CMK (cell line): ENCODE results near the gene CCR4.
"Not testable (repeated sequence)": the region's sequence is repeated elsewhere in the genome, so short reads cannot be mapped to it uniquely, and the experiment has no call there.

Experiments
- DNase-seq: peaks from one replicate; pipeline ENCODE4 v3.0.0-alpha.2; 2010; ENCODE audit warnings: low read depth

CCR4 gene

DNA sequence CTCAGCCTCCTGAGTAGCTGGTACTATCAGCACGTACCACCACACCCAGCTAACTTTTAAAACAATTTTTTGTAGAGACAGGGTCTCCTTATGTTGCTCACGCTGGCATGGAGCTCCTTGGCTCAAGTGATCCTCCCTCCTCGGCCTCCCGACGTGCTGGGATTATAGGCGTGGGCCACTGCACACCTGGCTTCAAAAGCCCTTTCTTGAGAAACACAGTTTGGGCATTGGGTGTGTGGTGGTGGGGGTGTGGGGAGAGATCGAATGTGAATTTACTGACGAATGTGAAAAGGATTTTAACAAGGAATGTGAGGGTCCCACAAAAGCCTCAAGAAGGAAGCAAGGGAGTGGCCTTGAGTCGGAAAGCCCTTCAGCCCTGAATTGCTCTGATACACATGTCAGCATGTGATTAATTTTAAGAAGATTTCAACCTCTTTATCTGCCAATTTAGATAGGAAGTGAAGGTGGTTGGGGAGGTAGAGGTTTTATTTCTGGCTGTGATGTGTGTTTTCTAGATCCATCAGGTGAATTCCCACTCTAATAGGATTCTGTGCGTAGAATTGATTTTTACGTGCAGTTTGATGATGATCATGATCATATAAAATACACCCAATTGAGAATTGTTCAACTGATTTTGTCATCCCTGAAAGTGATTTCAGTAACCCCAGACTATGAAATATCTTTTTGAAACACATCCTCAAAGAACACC, 1.1 kb downstream of the CCR4 start:
- DNase-seq = no peak

DNA sequence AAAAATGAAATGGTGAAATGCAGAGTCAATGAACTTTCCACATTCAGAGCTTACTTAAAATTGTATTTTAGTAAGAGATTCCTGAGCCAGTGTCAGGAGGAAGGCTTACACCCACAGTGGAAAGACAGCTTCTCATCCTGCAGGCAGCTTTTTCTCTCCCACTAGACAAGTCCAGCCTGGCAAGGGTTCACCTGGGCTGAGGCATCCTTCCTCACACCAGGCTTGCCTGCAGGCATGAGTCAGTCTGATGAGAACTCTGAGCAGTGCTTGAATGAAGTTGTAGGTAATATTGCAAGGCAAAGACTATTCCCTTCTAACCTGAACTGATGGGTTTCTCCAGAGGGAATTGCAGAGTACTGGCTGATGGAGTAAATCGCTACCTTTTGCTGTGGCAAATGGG, 3.1 kb downstream of the CCR4 start:
- DNase-seq = no peak

DNA sequence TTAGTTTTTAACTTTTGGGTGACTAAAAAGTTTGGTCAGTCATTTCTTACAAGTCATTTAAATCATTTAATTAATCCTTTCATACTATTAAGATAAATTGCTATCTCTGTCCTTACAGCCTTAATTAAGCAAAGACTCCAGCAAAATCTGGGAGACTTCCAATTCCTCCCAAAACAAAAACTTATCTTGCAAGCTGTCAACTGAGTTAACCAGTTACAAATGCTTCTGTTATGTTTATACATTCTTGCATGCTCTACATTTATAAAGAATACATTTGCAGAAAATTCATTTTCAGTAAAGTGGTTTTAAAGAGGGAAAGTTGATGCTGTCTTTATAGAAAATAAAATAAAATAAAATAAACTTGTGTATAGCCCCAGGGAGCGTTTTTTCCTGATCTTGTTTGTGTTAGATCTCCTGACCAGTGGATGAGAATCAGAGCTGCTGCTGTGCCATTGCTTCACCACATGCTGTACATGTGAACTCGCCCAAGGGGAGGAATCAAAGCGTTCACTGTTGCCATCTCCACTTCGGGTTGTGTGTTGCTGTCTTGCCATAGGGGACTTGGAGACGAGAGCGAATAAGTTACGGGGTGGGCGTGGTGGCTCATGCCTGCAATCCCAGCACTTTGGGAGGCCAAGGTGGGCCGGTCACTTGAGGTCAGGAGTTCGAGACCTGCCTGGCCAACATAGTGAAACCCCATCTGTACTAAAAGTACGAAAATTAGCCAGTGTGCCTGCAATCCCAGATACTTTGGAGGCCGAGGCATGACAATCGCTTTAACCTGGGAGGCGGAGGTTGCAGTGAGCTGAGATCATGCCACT, 5.5 kb downstream of the CCR4 start:
- no peak for DNase-seq

DNA sequence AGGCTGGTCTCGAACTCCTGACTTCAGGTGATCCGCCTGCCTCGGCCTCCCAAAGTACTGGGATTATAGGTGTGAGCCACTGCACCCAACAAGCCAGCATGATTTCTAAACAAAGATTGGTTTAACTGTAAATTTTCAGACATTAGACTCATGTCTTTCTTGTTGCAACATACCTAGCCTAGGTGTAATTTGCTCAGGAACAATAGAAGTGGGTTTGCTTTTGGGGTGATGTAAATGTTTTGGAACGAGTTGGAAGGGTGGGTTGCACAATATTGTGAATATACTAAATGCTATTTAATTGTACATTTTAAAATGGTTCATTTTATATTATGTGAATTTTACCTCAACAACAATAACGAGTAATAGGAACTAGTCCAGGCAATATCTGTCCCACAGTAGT, 7.1 kb downstream of the CCR4 start:
- no peak for DNase-seq

DNA sequence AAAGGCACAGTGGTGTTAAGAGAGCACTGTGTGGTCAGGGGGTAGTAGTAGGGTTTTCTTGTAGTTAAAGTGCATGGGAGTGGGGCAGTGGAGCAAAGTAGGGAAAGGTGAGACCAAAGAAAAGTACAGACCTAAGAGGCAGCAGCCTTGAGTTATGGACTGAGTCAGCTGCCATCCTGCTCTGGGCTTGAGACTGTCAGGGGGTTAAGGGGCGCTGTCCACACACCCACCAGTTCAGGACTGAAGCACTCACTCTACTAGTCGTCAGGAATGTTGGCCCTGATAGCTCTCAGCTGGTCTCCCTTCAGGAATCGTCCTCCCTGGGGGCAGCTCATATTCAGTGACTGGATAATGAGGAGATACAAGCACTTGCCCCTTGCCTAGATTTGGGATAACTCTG, 7.9 kb downstream of the CCR4 start:
- no peak for DNase-seq

DNA sequence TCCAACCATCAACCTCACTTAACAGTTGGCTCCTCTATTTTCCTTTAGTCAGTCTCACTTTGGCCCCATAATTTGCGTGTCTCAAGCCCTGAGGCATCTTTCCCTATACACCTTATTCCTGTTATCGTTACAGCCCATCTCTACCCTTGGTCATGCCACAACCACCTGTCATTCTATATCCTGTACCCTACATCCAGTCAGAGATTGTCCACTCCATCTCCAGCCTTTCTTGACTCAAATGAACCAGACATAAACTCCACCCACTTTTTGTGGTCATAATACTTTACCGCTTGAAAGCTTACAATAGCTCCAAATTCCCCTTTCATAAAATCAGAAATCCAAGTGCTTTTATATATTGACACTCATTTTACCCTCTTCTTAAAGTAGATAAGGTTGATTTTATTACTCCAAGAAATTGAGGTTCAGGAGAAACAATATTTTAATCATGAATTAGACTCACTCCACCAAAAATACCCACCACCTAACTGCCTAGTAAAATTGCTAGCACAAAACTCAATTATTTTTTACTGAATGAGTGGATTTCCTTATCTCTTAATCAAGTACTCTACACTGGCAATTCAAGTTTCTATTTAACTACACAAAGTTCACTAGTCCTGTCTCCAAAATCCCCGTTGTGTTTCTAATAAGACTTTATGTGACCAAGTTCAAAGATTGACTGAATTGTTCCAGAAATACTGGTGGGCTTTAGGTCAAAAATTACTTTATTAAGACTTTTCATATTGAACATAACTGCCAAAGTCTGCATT, 9.1 kb downstream of the CCR4 start:
- no peak for DNase-seq

DNA sequence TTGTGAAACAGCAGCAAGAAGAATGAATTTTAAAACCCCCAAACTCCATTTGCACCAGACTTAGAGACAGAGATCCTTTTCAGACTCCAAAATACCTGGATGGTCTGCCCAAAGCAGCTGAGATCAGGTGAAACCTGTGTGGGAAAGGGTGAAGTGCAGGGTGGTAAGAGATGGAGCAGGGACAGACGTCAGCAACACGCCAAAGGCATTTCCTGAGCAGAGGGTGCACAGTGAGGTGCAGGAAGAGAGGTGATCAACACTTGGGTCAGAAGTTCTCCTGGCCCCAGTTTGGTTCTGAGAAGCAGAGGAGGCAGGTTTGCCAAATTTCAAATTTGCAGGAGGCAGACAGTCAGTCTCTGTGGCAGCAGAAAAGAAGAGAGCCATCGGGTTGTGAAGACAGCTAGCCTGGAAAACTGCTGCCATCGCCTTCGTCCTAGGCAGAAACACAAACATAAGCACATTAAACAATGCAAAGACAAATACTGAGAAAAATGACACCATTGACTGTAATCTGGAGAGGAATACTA, 9.8 kb downstream of the CCR4 start:
- DNase-seq = no peak

DNA sequence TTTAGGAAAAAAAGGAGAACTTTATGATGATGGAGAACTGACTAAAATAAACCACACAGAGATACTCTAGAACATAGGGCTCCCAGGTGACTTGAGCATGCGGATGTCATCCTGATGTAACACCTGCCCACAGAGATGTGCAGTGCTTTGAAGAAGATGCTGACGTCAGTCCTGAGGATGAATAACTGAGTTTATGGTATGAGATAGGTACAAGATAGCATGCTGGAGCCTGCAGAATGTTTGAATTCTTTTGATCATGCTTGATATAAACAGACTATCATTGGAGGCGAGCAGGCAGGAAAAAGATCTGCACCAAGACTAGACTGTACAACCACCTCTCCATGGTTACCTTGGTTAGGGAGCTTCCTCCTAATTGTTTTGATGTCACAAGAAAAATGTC, 12.4 kb downstream of the CCR4 start:
- no peak for DNase-seq

DNA sequence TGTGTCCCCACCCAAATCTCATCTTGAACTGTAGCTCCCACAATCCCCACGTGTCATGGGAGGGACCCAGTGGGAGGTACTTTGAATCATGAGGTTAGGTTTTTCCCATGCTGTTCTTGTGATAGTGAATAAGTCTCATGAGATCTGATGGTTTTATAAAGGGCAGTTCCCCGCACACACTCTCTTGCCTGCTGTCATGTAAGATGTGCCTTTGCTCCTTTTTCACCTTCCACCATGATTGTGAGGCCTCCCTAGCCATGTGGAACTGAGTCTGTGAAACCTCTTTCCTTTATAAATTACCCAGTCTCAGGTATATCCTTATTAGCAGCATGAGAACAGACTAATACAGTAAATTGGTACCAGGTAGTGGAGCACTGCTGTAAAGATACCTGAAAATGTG, 13.3 kb downstream of the CCR4 start:
- DNase-seq = not testable (repeated sequence)

DNA sequence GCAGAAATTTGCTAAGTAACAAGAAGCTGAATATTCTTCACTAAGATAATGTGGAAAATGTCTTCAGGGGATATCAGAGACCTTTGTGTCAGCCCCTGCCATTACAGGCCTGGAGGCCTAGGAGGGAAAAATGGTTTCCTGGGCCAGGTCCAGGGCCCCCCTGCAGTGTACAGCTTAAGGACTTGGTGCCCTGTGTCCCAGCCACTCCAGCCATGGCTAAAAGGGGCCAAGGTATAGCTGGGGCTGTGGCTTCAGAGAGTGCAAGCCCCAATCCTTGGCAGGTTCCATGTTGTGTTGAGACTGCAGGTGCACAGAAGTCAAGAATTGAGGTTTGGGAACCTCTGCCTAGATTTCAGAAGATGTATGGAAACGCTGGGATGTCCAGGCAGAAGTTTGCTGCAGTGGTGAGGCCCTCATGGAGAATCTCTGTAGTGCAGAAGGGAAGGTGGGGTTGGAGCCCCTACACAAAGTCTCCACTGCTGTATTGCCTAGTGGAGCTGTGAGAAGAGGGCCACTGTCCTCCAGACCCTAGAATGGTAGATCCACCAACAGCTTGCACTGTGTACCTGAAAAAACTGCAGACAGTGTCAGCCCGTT, 14.3 kb downstream of the CCR4 start:
- not testable (repeated sequence) for DNase-seq

DNA sequence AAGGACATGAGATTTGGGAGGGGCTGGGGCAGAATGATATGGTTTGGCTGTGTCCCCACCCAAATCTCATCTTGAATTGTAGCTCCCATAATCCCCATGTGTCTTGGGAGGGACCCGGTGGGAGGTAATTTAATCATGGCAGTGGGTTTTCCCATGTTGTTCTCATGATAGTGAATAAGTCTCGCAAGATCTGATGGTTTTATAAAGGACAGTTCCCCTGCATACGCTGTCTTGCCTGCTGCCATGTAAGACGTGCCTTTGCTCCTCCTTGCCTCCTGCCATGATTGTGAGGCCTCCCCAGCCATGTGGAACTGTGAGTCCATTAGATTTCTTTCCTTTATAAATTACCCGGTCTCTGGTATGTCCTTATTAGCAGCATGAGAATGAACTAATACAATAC, 15.2 kb downstream of the CCR4 start:
- DNase-seq = not testable (repeated sequence)

DNA sequence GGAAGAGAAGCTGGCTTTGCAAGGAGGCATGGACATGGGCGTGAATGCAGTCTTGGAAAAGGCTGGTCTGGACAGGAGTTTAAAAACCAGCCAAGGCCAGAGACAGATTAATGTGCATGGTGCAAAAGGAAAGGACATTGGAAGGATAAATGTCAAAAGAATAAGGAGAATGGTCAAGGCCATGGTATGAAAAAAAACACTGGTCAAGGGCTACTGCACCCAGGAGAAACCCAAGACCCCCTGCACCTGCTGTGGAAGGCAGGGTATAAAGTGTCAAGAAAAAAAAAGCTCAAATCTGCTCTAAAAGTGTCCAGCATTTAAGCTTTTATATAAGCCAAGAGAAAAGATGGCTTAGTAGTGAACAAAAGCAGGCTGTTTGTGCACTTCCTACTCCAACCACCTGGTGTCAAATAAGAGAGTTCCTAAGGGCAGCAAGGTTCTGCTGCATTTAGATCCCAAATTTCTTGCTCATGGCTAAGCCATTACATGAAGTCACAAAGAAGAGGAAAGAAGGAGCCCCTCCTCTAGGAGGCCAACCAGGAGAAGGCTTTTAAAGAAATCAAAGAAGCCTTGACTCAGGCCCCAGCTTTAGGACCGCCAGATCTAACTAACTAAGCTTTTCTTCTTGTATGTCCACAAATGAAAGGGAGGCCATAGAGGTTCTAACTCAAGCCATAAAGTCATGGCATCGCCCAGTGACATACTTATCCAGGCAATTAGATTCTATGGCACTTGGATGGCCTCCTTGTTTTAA, 16.9 kb downstream of the CCR4 start:
- no peak for DNase-seq

DNA sequence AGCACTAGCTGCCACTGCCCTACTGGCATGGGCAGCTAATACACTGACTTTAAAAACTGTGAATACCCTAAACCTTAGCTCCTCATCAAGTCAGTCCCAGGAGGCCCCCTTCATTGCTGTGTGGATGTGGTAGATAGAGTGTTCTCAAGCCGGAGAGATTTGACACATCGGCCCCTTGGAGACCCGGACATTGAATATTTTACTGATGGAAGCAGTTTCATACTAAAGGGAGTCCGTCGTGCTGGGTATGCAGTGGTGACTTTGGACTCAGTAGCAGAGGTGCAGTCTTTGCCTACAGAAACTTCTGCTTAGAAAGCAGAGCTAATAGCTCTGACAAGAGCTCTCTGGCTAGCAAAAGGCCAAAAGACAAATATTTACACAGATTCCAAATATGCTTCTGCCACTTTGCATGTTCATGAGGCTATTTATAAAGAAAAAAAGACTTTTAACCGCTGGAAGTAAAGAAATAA, 17.5 kb downstream of the CCR4 start:
- no peak for DNase-seq

DNA sequence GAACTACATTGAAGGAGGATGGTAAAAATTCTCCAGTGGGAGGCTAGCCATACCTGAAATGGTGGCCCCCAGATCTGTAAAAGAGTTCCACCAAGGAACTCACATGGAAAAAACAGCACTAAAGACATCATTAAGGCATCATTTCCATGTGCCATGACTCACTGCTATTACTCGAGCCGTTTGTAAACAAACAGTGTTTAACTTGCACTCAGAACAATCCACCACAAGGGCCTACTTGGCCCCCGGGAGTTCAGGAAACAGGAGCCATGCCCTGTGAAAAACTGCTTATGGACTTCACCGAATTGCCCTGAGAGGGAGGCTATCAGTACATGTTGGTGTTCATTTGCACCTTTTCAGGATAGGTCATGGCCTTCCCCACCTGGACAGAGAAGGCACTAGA, 18.2 kb downstream of the CCR4 start:
- no peak for DNase-seq

DNA sequence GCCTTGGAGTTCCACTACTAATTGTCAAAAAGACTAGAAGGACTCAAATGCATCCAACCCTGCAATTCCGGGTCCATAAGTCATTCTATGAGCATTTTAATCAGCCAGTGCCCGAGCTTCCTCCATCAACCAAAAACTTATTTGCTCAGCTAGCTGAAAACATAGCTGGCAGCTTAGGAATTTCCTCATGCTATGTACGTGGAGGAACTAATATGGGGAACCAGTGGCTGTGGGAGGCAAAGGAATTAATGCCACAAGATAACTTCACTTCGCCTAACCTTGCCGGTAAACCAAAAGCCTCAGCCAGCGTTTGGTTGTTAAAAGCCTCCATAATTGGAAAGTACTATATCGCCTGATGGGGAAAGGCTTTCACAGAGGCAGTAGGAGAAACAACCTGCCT, 19.8 kb downstream of the CCR4 start:
- DNase-seq = not testable (repeated sequence)

DNA sequence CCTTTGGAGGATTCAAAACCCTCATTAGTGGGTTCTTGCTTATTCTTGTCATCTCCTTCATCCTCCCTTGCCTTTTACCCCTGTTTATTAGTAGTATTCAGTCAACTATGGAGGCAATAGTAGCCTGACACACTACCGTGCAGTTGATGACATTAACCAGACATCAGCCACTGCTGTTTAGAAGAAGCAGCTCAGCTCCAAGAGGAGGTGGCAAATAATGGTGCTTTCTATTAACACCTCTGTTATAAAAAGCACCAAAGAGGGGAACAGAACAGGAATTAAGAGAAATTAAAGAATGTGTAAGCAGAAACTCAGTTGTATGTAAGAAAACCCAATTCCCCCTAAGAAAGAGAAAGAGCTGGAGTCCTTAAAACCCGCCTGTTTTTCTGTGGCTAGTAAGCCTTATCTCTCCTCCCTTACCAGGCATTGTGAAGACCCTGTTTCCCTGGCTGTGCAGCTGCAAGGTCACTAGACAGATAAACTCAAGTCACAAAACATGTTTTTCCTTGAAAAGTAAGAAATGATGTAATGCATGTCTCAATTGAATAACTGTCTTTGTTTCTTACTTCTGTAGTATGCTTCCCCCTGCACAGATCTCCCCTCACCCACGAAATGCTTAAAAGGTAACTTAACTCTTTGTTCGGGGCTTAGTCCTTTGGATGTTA, 21.2 kb downstream of the CCR4 start:
- DNase-seq = peak; percentile 34

DNA sequence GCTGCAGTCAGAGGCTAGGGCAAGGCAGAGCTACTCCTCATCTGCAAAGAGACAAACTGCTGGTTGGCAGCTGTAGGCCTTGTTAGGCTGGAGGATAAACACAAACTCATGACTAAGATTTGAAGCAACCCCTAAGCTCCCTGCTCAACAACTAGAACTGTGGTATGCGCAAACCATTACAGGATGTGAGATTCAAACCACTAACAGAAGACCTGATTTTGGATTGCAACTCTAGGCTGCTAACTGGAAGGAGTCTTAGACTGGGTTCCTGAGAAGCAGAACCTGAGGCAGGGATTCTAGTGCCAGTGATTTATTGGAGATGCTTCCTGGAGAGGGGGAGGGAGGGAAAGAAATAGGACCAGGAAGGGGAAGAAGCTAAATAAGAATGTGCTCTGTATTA, 22.5 kb downstream of the CCR4 start:
- no peak for DNase-seq

DNA sequence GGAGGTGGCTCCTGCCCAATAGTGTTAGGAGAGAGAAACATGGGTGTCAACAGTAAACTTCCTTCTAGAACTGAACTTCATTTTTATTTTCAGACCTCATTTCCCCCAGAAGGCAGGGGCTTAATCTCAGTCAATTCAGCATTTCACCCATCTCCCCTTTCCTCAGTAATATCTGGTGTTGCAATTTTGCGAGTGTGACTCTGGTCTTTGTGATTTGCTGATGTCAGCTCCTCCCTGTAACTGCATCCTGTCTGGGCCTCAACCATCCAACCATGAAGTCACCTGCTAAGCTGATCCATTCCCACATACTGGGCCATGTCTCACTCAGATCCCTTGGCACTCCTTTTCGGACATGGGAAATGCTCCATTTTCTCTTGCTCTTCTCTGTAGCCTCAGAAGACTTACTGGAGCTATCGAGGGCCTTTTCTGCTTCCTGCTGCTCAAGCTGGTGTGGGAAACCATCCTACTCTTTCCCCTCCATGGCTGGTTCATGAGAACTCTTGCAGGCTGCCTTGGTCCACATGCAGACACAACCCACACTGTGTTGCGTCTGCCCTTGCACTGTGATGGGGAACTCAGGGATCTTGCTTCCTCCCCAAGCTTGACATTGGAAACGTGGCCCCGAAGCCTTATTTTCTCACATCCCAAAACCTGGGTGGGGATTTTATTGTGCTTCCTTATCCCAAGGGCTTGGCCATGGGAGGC, 24.6 kb downstream of the CCR4 start:
- no peak for DNase-seq

DNA sequence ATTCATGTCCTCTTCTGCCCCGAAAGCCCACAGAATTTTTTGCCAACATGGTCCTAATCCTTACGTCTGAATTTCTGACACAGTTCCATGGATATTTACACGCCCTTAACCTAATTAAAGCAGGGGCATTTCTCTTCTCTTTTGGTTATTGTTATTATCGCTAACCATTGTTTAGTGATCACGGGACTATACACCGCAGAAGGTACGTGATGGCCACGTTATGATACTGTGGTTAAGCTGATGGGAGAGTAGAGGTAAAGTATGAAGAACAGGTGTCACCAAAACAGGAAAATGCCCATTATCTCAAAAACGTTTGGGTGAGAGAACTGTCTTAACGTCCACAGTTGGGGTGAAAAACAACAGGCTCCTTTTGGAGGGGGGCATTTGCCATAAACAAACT, 26.4 kb downstream of the CCR4 start:
- DNase-seq = no peak

DNA sequence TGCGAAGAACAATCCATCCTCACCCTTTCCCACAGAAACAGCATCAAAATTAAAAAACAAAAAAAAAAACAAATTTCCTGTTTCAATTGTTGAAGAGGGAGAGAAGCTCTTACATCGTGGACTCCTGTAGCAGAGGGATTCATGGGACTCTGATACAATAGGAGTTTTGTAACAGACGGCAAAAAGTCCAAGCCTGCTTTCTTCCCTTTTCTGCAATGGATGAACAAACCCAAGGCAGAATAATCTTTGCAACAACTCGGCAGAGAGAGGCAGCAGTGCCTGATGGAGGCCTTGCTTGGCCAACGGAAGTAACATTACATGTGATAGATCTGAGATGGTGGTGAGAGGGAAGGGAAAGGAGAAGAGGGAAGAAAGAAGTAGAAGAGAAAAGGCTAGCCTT, 26.9 kb downstream of the CCR4 start:
- DNase-seq = no peak
